GM23338 (cell line): ENCODE measurements around the gene SYPL2.

Source experiments
- CREB1 ChIP-seq: fragments of 250-450 bp; sonication (Bioruptor Pico); IDR thresholded peaks from 2 replicates; pipeline ENCODE4 v1.5.0; 2020; ENCODE audit warnings: low read depth, mild to moderate bottlenecking, moderate library complexity
- CTCF ChIP-seq, 2 experiments: fragments of 200-600 bp in 1 of 2; sonication (generic) in 1 of 2; conservative IDR thresholded peaks; 2 replicates each; pipeline versions ENCODE4 v1.5.1 to v1.6.1; 2016 to 2017; ENCODE audit warnings: antibody characterized with exemption in 2 of 2, low read depth in 2 of 2, mild to moderate bottlenecking in 2 of 2, moderate library complexity in 1 of 2
- EZH2 ChIP-seq: fragments of 200-600 bp; sonication (generic); IDR thresholded peaks from one replicate; pipeline ENCODE4 v1.8.0; 2017; ENCODE audit warnings: antibody characterized with exemption, mild to moderate bottlenecking, low read depth; ENCODE audit not compliant: unreplicated experiment
- EZH2phosphoT487 ChIP-seq: fragments of 200-600 bp; sonication (generic); IDR thresholded peaks from one replicate; pipeline ENCODE4 v1.8.1; 2018; ENCODE audit warnings: antibody characterized with exemption; ENCODE audit not compliant: unreplicated experiment
- POLR2AphosphoS5 ChIP-seq: IDR thresholded peaks from 2 replicates; pipeline ENCODE4 v1.6.1; 2016; ENCODE audit warnings: antibody characterized with exemption, low read depth
- REST ChIP-seq: IDR thresholded peaks from one replicate; pipeline ENCODE4 v1.6.1; 2018; ENCODE audit warnings: antibody characterized with exemption; ENCODE audit not compliant: unreplicated experiment

- TF ChIP-seq CTCF (conservative IDR thresholded peaks at IDR 0.05; ENCODE audit: low read depth in 2 of 2), result peak; percentile 83 to 85
- peak; percentile 67 for TF ChIP-seq POLR2AphosphoS5
- TF ChIP-seq EZH2, result no peak
- peak; percentile 45; the same call in 1 of the 2 replicates for TF ChIP-seq CREB1 (CRISPR knock-in tag)
- no peak for TF ChIP-seq EZH2phosphoT487
- TF ChIP-seq REST, result no peak
Measured at GRCh38 chr1:109493805-109494539, 27.6 kb downstream of the SYPL2 start, which contains the start of gene CYB561D1.
